Measurements from ENCODE around the gene LGI4.

LGI4 gene

GRCh38 chr19:35084509-35084762, 50.4 kb downstream of the LGI4 start:
- DNase-seq: no peak

GRCh38 chr19:35083691-35084508, 51.0 kb downstream of the LGI4 start:
- DNase-seq: no peak

- no peak for DNase-seq
Observed at GRCh38 chr19:35081201-35081600, 53.7 kb downstream of the LGI4 start.

- no peak for DNase-seq
Observed at GRCh38 chr19:35080613-35081170, 54.2 kb downstream of the LGI4 start.

- no peak for DNase-seq
Observed at GRCh38 chr19:35079826-35080225, 55.0 kb downstream of the LGI4 start.

GRCh38 chr19:35077411-35078223, 57.2 kb downstream of the LGI4 start:
- DNase-seq: no peak

GRCh38 chr19:35076657-35077056, 58.2 kb downstream of the LGI4 start:
- no peak for DNase-seq

GRCh38 chr19:35076026-35076370, 58.9 kb downstream of the LGI4 start:
- no peak for DNase-seq

- no peak for DNase-seq
Observed at GRCh38 chr19:35075202-35076025, 59.4 kb downstream of the LGI4 start.
